Measurements from ENCODE around the gene TRAF2. TPM values are rescaled to one million over a fixed set of nuclear protein-coding genes. Genes with fewer than 3 reads are reported as not detected.
A peak's percentile ranks its signal among the peaks of the same experiment; 100 is the strongest.

TRAF2 gene
- total RNA-seq, 1 donor from 2014 or later, result 14.4 TPM

DNA sequence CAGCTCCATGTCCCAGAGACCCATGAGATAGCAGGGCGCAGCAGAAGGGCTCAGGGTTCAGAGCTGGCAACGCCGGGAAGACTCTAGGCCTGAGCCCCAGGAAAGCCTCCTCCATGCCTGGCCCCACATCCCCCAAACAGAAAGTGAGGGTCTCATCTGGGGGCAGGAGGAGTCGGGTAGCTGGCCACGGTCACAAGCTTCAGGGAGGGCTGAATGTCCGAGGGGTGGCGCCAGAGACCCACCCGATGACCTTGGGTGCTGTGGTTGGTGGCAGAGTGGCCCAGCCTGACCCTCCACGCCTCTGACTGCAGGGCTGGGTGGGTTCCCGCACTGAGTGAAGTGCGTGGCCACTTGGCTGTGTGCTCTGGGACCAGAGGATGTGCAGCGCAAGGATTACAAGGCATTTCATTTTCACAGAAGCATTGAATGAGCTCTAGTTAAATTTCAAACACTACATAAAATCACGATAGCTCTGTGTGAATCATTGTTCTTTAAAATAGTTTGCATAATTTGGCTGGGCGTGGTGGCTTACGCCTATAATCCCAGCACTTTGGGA lies 61.7 kb downstream of the TRAF2 start:
- FAIRE-seq, result no peak
- H3K4me2 ChIP-seq (ENCODE audit: low read length), result peak overlapping the region; percentile 29
- no peaks in the 10 kb centered on the region for H3K4me1 Mint-ChIP-seq (ENCODE audit: low read depth, unreplicated experiment)

GRCh38 chr9:136949239-136949816 lies 63.0 kb downstream of the TRAF2 start:
- Mint-ChIP-seq H3K27ac (ENCODE audit: unreplicated experiment) (no peak overlapping the region), H3K36me3 (ENCODE audit: low read depth, unreplicated experiment) (no peaks in the 10 kb centered on the region)
- peak overlapping the region; percentile 72 for H3K9ac ChIP-seq (ENCODE audit: low read length)

More for the DNA sequence above, 61.7 kb downstream of the TRAF2 start:
- no peaks in the 10 kb centered on the region for H3K27me3 ChIP-seq (ENCODE audit: insufficient read depth, low read length)
- no peak overlapping the region for H3K27ac ChIP-seq (ENCODE audit: low read depth, low read length)
- no peak for DNase-seq (ENCODE audit: low read depth)
- H3K4me3 Mint-ChIP-seq (ENCODE audit: unreplicated experiment), result peak overlapping the region; percentile 20
- H3K27ac Mint-ChIP-seq (ENCODE audit: unreplicated experiment), result no peak overlapping the region
- no peaks in the 10 kb centered on the region for H3K9me3 Mint-ChIP-seq (ENCODE audit: unreplicated experiment)
- H3K9me3 ChIP-seq (ENCODE audit: insufficient read depth, low read depth, low read length), result no peaks in the 10 kb centered on the region
- no peaks in the 10 kb centered on the region for H3K27me3 Mint-ChIP-seq (ENCODE audit: low read depth, unreplicated experiment)
- peaks cover 13% of the 10 kb centered on the region for H3K79me2 ChIP-seq (ENCODE audit: insufficient read depth, low read length)
- no peaks in the 10 kb centered on the region for H3K36me3 ChIP-seq (ENCODE audit: insufficient read depth, low read length)
- TF ChIP-seq, protein P1, sequence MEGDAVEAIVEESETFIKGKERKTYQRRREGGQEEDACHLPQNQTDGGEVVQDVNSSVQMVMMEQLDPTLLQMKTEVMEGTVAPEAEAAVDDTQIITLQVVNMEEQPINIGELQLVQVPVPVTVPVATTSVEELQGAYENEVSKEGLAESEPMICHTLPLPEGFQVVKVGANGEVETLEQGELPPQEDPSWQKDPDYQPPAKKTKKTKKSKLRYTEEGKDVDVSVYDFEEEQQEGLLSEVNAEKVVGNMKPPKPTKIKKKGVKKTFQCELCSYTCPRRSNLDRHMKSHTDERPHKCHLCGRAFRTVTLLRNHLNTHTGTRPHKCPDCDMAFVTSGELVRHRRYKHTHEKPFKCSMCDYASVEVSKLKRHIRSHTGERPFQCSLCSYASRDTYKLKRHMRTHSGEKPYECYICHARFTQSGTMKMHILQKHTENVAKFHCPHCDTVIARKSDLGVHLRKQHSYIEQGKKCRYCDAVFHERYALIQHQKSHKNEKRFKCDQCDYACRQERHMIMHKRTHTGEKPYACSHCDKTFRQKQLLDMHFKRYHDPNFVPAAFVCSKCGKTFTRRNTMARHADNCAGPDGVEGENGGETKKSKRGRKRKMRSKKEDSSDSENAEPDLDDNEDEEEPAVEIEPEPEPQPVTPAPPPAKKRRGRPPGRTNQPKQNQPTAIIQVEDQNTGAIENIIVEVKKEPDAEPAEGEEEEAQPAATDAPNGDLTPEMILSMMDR (IDR thresholded peaks at IDR 0.05; ENCODE audit: insufficient read depth, low read depth, low read length), result peak; percentile 9
- no peak for TF ChIP-seq EZH2 (IDR thresholded peaks at IDR 0.05; ENCODE audit: insufficient read depth, low read length)
- H4K20me1 ChIP-seq (ENCODE audit: insufficient read depth, low read length), result peaks cover 11% of the 10 kb centered on the region
- no peaks in the 10 kb centered on the region for H3K36me3 Mint-ChIP-seq (ENCODE audit: low read depth, unreplicated experiment)
- peaks cover 12% of the 10 kb centered on the region for H3K4me1 ChIP-seq (ENCODE audit: insufficient read depth, low read length)
- no peak overlapping the region for H2AFZ ChIP-seq (ENCODE audit: low read depth, low read length)
- H3K4me3 ChIP-seq (ENCODE audit: insufficient read depth, low read depth, low read length), result no peak overlapping the region
- no peak overlapping the region for H3K9ac ChIP-seq (ENCODE audit: low read length)

More at GRCh38 chr9:136949239-136949816, 63.0 kb downstream of the TRAF2 start:
- H4K20me1 ChIP-seq (ENCODE audit: insufficient read depth, low read length), result peaks cover 4% of the 10 kb centered on the region
- Mint-ChIP-seq H3K4me1 (ENCODE audit: low read depth, unreplicated experiment) (no peaks in the 10 kb centered on the region), H3K9me3 (ENCODE audit: unreplicated experiment) (no peaks in the 10 kb centered on the region), H3K4me3 (ENCODE audit: unreplicated experiment) (peak overlapping the region; percentile 76), H3K27me3 (ENCODE audit: low read depth, unreplicated experiment) (no peaks in the 10 kb centered on the region)
- DNase-seq (ENCODE audit: low read depth) (no peak), FAIRE-seq (no peak)
- no peak overlapping the region for H3K27ac ChIP-seq (ENCODE audit: low read depth, low read length)
- H3K9me3 ChIP-seq (ENCODE audit: insufficient read depth, low read depth, low read length), result no peaks in the 10 kb centered on the region
- peak overlapping the region; percentile 98 for H2AFZ ChIP-seq (ENCODE audit: low read depth, low read length)
- no peaks in the 10 kb centered on the region for H3K36me3 ChIP-seq (ENCODE audit: insufficient read depth, low read length)
- H3K27me3 ChIP-seq (ENCODE audit: insufficient read depth, low read length), result no peaks in the 10 kb centered on the region
- peak overlapping the region; percentile 64 for H3K4me3 ChIP-seq (ENCODE audit: insufficient read depth, low read depth, low read length)
- no peaks in the 10 kb centered on the region for H3K79me2 ChIP-seq (ENCODE audit: insufficient read depth, low read length)
- peak overlapping the region; percentile 93 for H3K4me2 ChIP-seq (ENCODE audit: low read length)
- no peak for TF ChIP-seq EZH2 (IDR thresholded peaks at IDR 0.05; ENCODE audit: insufficient read depth, low read length)
- TF ChIP-seq, protein P1 (IDR thresholded peaks at IDR 0.05; ENCODE audit: insufficient read depth, low read depth, low read length), result no peak
- peaks cover 7% of the 10 kb centered on the region for H3K4me1 ChIP-seq (ENCODE audit: insufficient read depth, low read length)

Measured in astrocyte (in vitro differentiated cells and primary cell).